T follicular helper cell (primary cell): ENCODE measurements around the gene COPS6.
A peak's percentile ranks its signal among the peaks of the same experiment; 100 is the strongest.

Source experiments
- DNase-seq: peaks from one replicate; pipeline ENCODE4 v3.0.0-alpha.2; 2020; ENCODE audit warnings: low read depth

COPS6 gene

DNA sequence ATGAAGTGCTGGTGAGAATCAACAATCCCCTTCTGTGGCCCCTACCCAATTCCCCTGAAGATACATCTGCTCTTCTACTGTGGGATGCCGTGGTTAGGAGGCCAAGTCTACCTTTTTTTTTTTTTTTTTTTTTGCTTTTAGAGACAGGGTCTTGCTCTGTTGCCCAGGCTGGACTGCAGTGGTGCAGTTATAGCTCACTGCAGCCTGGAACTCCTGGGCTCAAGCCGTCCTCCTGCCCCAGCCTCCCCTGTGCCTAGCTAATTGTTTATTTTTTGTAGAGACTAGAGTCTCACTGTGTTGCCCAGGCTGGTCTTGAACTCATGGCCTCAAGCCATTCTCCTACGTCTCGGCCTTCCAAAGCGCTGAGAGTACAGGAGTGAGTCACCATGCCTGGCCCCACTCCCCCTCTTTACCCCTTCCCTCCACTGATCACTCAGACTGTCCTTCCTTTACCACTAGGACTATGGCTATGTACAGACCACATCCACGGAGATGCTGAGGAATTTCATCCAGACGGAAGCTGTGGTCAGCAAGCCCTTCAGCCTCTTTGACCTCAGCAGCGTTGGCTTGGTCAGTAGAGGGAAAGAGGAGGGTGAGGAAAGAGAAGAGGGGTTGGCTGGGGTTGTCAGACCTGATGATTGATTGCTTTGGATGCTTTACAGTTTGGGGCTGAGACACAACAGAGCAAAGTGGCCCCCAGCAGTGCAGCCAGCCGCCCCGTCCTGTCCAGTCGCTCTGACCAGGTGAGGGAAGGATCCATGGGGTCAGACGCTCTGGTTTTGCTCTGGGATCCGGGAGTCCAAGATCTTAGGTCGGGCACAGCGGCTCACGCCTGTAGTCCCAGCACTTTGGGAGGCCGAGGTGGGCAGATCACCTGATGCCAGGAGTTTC, 14.4 kb downstream of the COPS6 start:
- DNase-seq = no peak

DNA sequence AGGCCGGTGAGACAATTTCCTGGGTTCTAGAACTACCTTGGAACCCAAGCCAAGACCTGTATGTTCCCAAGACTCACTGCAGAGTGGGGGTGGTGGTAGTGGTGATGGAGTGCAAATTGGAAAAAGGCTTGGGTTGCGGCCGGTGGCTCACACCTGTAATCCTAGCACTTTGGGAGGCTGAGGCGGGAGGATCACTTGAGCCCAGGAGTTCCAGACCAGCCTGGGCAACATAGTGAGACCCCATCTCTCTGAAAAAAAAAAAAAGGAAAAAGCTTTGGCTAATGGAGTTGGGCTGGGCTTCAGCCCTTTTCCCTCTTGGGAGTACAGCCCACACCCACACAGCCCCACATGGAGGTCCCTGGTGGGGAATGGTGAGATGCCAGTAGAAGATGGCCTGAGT, 16.8 kb downstream of the COPS6 start:
- no peak for DNase-seq

DNA sequence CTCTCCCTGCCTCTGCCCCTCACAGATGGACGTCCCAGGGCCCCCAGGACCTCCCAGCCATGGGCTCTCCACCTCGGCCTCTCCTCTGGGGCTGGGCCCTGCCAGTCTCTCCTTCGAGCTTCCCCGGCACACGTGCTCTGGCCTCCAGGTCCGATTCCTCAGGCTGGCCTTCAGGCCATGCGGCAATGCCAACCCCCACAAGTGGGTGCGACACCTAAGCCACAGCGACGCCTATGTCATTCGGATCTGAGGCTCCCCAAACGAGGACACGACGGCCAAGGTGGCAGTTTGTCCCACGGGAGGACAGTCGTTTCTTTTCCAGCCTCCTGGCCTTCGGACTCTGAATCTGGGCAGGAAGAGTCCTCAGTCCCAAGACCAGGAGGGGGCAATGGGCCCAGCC, 17.9 kb downstream of the COPS6 start:
- DNase-seq = no peak

DNA sequence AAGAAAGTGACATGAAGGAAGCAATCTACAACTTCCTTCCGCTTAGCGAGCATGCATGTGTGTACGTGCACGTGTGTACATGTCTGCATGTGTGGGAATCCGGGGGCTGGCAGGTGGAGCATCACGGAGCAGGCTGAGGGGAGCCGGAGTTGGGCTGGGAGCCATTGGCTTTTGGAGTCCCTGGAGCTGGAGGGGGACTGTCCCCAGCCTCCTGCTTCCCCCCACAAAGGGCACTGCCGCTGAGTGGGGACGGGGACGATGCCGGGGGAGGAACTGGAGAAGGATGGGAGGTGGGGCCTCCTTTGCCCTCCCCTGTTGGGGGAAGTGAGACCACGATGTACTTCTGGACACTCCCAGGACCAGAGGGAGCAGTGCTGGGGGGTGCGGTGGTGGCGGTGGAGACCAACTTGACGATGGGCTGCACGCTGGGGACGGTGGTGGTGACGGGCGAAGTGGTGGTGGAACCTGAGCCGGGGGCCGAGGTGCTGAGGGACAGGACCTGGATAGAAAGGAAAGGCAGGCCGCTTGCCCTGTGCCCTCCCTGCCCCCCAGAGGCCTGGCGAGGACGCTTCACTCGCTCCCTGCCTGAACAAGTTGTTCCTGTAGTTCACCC, 18.5 kb downstream of the COPS6 start:
- no peak for DNase-seq

DNA sequence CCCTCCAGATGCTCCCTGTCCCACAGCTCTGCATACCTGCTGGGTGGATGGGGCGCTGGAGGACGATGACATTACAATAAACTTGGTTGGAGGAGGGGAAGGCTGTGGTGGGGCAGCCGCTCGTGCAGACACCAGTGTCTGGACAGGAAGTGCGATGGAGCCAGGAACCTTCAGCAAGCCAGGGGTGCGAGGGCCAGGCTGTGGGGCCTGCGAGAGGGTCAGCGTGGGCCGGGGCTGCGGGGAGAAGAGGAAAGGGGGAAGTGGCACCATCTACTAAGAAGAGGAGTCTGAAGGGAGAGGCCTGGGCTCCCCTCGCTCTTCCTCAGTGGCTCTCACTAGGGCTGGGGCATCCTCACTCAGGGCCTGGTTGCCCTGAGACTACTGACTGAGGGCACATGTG, 19.1 kb downstream of the COPS6 start:
- DNase-seq = no peak

DNA sequence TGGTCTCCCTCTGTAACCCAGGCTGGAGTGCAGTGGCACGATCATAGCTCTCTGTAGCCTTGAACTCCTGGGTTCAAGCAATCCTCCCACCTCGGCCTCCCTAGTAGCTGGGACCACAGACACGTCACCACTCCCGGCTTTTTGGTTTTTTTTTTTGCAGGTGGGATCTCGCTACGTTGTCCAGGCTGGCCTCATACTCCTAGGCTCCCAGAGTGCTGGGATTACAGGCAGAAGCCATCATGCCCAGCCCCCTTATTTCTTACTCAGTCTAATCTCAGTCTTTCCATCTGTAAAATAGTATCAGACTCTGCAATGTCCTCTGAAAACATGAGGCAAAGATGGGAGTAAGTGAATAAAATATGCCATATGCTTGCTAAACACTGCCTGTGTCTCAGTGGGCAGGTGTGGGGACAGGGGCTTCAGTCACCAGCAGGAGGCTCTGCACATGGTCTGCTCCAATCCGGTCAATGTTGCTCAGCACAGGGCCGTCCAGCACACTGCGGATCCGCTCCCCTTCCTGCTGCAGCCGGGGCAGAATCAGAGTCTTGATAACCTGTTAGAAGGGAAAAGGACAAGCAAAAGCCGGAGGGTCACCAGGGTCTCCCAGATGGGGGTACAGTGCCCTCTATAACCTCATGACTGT, 20.9 kb downstream of the COPS6 start:
- DNase-seq = no peak

DNA sequence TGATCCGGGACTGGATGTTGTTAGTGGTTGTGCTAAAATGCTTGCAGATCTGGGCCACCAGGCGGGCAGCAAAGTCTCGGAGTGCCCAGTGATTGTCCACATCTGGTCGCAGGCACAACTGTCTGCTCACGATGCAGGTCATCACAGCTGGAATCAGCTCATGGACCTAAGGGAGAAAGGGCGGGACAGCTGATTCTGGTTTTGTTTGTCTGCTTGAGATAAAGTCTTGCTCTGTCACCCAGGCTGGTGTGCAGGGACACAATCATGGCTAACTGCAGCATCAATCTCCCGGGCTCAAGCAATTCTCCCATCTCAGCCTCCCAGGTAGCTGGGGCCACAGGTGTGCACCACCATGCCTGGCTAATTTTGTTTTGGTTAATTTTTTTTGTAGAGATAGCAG, 22.4 kb downstream of the COPS6 start:
- DNase-seq = no peak

DNA sequence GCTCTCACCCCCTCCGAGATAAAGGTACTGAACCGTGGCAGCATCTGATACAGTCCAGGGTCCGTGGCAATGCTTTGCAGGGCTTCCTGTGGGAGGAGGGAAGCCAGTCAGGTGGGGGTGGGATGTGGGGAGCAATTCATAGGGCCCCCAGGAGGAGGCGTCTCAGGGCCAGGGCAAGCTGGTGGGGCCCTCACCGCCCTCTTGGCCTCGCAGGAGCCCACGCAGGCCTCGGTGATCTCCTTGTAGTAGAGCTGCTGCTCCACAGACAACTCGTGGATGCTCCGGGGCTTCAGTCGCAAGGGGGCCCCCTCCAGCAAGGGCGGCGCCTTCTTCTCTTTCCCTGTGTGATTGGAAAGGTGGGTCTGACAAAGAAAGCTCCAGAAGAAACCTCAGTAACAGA, 23.1 kb downstream of the COPS6 start:
- DNase-seq = no peak

DNA sequence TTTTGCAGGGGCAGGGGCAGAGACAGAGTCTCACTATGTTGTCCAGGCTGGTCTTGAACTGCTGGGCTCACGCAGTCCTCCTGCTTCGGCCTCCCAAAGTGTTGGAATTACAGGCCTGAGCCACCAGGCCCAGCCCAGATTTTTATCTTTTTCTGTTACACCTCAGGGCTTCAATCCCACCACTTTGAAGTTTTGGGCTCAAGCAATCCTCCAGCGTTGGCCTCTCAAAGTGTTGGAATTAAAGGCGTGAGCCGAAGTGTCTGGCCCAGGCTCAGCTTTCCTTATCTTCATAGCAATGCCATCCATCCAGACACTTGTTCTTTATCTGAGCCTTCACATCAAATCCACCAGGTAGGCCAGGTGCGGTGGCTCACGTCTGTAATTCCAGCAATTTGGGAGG, 26.3 kb downstream of the COPS6 start:
- DNase-seq = no peak

DNA sequence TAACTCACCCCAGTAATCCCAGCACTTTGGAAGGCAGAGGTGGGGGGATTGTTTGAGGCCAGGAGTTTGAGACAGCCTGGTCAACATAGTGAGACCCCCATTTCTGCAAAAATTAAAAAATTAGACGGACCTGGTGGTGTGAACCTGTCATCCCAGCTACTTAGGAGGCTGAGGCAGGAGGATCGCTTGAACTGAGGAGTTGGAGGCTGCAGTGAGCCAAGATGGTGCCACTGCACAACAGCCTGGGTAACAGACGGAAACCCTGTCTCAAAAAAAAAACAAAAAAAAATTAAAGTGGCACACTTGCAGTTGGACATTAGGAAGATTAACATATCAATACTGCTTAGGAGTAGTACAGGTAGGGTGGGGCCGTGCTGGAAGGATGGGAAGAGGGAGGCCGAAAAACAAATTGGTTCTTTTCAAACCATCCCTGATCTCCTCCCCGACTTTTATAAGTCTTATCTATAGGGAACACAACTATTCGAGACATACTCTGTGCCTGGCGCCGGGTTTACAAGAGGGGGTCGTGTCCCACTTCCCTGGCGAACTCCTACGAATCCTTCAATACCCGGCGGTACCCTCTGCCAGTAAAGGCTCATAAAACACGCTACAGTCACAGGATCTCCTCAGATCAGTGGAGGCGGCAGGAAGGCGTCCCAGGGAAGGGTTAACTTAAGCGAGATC, 29.8 kb downstream of the COPS6 start:
- DNase-seq = no peak

DNA sequence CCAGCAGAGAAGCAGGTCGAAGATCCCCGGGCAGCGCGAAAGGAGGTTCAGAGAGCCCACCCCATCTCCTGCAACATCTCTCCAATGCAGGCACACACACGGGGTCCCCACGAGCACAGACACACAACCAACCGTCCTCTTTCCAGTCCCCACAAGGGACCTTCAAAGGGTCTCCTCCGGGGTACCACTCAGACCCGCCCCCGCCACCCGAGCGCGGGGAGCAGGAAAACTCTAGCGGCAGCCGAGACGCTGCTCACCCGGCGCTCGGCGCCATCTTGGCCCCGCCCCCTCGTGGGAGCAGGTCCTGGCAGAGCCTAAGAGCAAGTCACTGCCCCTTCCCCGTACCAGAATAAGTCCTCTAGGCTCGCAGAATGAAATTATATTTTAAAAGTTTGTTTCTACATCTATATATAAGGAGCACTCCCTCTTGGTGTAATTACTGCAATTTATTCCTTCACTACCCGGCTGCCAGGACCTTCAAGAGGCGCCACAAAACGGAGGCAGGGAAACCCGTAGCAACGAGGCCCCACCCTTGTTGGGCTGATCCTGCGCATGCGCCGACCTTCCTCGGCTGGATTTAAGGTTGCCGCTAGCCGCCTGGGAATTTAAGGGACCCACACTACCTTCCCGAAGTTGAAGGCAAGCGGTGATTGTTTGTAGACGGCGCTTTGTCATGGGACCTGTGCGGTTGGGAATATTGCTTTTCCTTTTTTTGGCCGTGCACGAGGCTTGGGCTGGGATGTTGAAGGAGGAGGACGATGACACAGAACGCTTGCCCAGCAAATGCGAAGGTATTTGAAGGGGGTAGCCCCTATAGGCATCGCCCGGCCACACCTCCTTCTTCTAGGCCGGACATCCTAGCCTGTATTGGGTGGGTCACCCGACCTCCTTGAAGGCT, 30.6 kb downstream of the COPS6 start, which contains the start of the genes CNPY4 and TAF6:
Gene CNPY4, plus strand, starts transcription at position 563 of the 898 bp plus-strand sequence. Its CDS starts 111 bp downstream, at position 674.
Gene TAF6, minus strand, starts transcription at position 287 of the 898 bp plus-strand sequence. CDS start 5,149 bp downstream, outside the sequence.
- peak; percentile 94 for DNase-seq

DNA sequence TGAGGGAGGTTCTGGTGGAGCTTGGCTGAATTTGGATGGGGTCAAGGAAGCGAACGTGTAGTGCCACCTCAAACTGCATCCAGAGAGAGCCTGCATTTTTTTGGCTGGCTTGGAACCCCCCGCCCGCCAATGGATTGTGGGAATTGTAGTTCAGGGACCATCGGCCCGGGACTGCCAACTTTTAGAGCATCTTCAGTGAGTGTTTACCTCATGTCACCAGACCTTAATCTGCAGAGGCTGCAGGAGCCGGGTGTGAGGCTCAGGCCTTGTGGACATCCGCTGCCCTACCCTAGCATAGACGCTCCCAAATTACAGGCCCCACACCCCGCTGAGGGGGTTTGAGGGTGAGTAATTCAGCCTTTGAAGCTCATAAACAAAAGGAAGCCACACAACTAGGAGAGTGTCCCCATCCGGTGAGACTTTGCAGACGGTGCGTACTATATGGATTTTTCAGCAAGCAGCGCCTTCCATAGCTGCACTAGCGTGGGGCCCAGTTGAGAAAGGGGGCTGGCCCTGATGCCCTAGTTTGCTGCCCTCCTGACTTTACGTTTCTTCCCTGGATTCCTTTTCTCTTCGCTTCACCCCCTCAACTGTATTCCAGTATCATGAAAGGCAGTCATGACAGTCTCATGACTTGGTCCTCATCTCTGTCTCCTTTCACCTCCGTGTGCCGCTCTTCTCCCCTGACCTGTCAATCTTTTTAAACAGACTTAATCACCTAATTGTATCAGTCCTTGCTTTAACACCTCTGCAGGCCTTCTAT, 31.4 kb downstream of the COPS6 start:
- peak; percentile 62 for DNase-seq

DNA sequence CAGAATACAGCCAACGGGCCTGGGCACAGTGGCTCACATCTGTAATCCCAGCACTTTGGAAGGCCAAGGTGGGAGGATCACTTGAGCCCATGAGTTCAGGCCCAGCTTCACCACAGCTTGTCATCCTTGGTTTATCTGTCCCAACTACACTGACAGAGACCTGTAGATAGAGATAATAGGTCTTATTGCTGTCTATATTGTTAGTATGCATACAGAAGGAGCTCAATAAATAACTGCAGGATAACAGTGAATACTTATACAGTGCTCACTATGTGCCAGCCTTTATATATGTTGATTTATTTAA, 31.9 kb downstream of the COPS6 start:
- no peak for DNase-seq

DNA sequence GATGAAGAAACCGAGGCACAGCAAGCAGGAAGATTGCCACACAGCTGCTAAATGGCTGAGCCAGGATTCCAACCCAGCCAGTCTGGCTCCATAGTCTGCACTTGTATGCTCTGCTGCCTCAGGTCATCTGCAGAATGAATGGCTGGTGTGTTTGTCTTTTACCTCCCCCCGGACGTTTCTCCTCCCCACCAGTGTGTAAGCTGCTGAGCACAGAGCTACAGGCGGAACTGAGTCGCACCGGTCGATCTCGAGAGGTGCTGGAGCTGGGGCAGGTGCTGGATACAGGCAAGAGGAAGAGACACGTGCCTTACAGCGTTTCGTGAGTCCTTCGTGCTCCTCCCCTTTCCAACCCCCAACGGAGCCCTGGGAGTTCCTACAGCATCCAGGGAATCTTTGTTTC, 33.3 kb downstream of the COPS6 start:
- DNase-seq = no peak

DNA sequence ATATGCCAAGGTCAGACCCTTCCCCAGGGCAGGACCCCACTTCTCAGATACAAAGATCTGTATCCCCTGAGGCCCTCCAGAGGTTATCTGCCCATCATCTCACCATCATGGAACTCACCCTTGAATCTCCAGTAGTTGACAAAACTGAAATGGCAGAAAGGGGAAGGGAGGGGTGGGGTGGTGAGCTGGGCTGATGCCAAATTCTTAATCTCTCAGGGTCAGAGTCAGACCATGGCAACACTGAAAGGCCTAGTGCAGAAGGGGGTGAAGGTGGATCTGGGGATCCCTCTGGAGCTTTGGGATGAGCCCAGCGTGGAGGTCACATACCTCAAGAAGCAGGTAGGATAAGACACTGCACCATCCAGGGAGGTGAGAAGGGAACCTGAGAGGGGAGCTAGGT, 33.8 kb downstream of the COPS6 start:
- DNase-seq = no peak

DNA sequence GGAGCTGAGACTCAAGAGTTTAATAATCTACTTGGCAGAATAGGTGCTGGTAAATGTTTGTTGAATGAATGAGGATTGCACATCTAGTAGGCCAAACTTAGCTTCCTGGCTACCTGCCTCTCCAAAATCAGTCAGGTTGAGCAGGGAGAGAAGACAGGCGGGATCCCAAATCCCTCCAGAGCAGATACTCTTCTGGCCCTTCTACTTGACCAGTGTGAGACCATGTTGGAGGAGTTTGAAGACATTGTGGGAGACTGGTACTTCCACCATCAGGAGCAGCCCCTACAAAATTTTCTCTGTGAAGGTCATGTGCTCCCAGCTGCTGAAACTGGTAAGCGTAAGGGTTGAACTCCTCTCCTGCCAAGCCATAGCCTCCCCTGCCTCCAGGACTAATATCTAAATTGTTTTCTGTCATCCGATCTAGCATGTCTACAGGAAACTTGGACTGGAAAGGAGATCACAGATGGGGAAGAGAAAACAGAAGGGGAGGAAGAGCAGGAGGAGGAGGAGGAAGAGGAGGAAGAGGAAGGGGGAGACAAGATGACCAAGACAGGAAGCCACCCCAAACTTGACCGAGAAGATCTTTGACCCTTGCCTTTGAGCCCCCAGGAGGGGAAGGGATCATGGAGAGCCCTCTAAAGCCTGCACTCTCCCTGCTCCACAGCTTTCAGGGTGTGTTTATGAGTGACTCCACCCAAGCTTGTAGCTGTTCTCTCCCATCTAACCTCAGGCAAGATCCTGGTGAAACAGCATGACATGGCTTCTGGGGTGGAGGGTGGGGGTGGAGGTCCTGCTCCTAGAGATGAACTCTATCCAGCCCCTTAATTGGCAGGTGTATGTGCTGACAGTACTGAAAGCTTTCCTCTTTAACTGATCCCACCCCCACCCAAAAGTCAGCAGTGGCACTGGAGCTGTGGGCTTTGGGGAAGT, 35.8 kb downstream of the COPS6 start:
- no peak for DNase-seq

DNA sequence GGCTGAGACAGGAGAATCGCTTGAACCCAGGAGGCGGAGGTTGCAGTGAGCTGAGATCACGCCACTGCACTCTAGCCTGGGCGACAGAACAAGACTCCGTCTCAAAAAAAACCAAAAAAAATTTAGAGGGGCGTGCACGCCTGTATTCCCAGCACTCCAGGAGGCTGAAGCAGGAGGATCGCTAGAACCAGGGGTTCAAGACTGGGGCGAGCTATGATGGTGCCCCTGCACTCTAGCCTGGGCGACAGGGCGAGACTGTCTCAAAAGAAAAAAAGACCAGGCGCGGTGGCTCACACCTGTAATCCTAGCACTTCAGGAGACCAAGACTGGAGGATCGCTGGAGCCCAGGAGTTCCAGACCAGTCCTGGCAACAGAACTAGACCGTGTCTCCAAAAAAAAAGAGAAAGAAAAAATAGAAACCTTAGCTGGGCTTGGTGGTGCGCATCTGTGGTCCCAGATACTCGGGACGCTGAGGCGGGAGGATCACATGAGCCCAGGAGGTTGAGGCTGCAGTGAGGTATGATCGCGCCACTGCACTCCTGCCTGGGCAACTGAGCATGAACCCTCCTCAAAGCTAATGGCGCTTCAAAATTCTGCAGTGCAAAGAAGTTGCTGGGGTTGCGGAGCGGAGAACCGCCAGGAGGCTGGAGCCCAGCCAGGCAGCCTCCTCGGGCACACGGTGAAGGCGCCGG, 37.6 kb downstream of the COPS6 start:
- DNase-seq = no peak

DNA sequence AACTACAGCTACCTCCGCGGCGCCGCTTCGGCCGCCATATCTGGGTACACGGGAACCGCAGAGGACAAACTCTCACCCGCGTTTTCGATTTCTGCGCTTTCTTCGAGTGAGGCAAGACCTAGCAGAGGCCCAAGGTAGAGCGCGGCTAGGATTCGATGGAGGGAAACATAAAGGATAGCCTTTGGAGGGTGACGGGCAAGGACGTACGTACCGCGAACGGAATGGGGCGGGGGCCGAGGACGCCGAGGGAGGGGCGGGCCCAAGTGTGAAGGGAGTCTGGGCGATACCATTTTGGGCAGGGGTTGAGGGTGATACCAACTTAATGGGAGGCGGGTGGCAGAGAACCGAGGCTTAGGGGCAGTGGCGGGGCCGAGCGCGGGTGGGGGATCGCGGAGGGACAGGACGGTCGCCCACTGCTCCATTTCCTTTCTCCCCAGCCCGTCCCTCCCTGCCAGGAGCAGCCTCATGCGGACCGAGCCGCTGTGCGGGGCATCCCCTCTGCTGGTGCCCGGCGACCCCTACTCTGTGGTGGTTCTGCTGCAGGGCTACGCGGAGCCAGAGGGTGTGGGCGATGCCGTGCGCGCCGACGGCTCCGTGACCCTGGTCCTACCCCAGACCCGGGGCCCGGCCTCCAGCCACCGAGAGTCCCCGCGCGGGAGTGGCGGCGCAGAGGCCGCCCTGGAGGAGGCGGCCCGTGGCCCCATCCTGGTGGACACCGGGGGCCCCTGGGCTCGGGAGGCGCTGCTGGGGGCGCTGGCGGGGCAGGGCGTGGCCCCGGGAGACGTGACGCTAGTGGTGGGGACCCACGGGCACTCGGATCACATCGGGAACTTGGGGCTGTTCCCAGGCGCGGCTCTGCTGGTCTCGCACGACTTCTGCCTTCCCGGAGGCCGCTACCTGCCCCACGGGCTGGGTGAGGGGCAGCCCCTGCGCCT, 38.4 kb downstream of the COPS6 start, which contains the start of gene MBLAC1:
Gene MBLAC1, plus strand, starts transcription at position 37 of the 935 bp plus-strand sequence. Its CDS starts 429 bp downstream, at position 466.
- peak; percentile 91 for DNase-seq
